H1 (cell line): ENCODE results near the gene KLKB1. TPM values are rescaled to one million over a fixed set of nuclear protein-coding genes. Genes with fewer than 3 reads are reported as not detected.

Experiments
- CTCF ChIA-PET: fragments of 300-600 bp; sonication (Branson Sonifier 250); formaldehyde crosslinking; loops from one replicate; lab custom pipeline; 2021; ENCODE audit not compliant: partially characterized antibody; lab: Charles Lee
- POLR2A ChIA-PET: fragments of 300-600 bp; sonication (Branson Sonifier 250); formaldehyde crosslinking; loops from one replicate; lab custom pipeline; 2021; ENCODE audit warnings: inconsistent platforms; ENCODE audit not compliant: partially characterized antibody; lab: Charles Lee
- DNase-seq, 2 experiments: peaks; one replicate each; pipeline versions ENCODE4 v3.0.0 to v3.0.0-alpha.2; 2010 to 2022; ENCODE audit warnings: low spot score in 2 of 2, low read depth in 1 of 2, mixed read lengths in 1 of 2
- FAIRE-seq: peaks from 2 replicates; lab custom pipeline; 2011; peaks lifted over from hg19 to GRCh38; lab: Jason Lieb, UNC
- H2AFZ ChIP-seq: 2 replicates; pipeline ENCODE4 v1.8.1; 2012; ENCODE audit warnings: low read length, inconsistent platforms
- H2AK5ac ChIP-seq: 2 replicates; pipeline ENCODE4 v1.6.1; 2013; ENCODE audit warnings: low read depth, low read length
- H2BK120ac ChIP-seq: replicated peaks from 2 replicates; pipeline ENCODE3; 2013; ENCODE audit warnings: low read depth, low read length, inconsistent platforms
- H2BK12ac ChIP-seq: 2 replicates; pipeline ENCODE4 v1.6.1; 2013; ENCODE audit warnings: low read depth, low read length
- H2BK15ac ChIP-seq: 2 replicates; pipeline ENCODE4 v1.6.1; 2013; ENCODE audit warnings: low read length
- H2BK20ac ChIP-seq: 2 replicates; pipeline ENCODE4 v1.6.1; 2013; ENCODE audit warnings: low read length
- H2BK5ac ChIP-seq: 2 replicates; pipeline ENCODE4 v1.6.1; 2013; ENCODE audit warnings: low read depth, low read length
- H3K14ac ChIP-seq: 2 replicates; pipeline ENCODE4 v1.6.1; 2013; ENCODE audit warnings: inconsistent platforms; ENCODE audit not compliant: insufficient read length
- H3K18ac ChIP-seq: 2 replicates; pipeline ENCODE4 v1.6.1; 2013; ENCODE audit warnings: low read length; ENCODE audit errors: extremely low read depth
- H3K23ac ChIP-seq: 2 replicates; pipeline ENCODE4 v1.6.1; 2013; ENCODE audit warnings: inconsistent platforms; ENCODE audit not compliant: insufficient read length
- H3K23me2 ChIP-seq: 2 replicates; pipeline ENCODE4 v1.6.1; 2013; ENCODE audit warnings: low read depth, low read length
- H3K27ac ChIP-seq: 2 replicates; pipeline ENCODE4 v1.6.1; 2011; ENCODE audit warnings: low read depth, low read length, inconsistent platforms
- H3K27me3 ChIP-seq, 4 experiments: replicated peaks in 1 of 4; 1 replicate in 1 of 4; 2 replicates in 3 of 4; pipeline versions ENCODE4 v1.6.1 to v1.8.1; 2011 to 2013; ENCODE audit warnings: low read length in 3 of 4, mild to moderate bottlenecking in 3 of 4, inconsistent platforms in 2 of 4, mixed read lengths in 2 of 4, moderate library complexity in 1 of 4; ENCODE audit not compliant: control insufficient read depth in 3 of 4, insufficient read depth in 3 of 4; ENCODE audit errors: extremely low read depth in 1 of 4
- H3K36me3 ChIP-seq, 4 experiments: 2 replicates each; pipeline versions ENCODE4 v1.6.1 to v1.8.1; 2011 to 2013; ENCODE audit warnings: mild to moderate bottlenecking in 4 of 4, low read length in 3 of 4, moderate library complexity in 2 of 4, control low read depth in 1 of 4, inconsistent platforms in 1 of 4; ENCODE audit not compliant: insufficient read depth in 4 of 4, control insufficient read depth in 2 of 4
- H3K4ac ChIP-seq: replicated peaks from 2 replicates; pipeline ENCODE3; 2013; ENCODE audit warnings: low read length, low read depth, mixed read lengths, inconsistent platforms; ENCODE audit not compliant: insufficient read length
- H3K4me1 ChIP-seq, 4 experiments: replicated peaks in 1 of 4; 1 replicate in 1 of 4; 2 replicates in 3 of 4; pipeline versions ENCODE4 v1.6.1 to v1.8.1; 2011 to 2013; ENCODE audit warnings: low read length in 3 of 4, inconsistent platforms in 2 of 4, mixed read lengths in 1 of 4; ENCODE audit not compliant: insufficient read depth in 4 of 4, control insufficient read depth in 3 of 4
- H3K4me2 ChIP-seq, 2 experiments: 2 replicates each; pipeline versions ENCODE4 v1.6.1 to v1.8.1; 2011 to 2013; ENCODE audit warnings: low read depth in 2 of 2, low read length in 2 of 2, control low read depth in 1 of 2, inconsistent platforms in 1 of 2, mild to moderate bottlenecking in 1 of 2; ENCODE audit not compliant: insufficient read depth in 1 of 2
- H3K4me3 ChIP-seq, 4 experiments: fragments of 200-600, 300-600 bp in 1 of 4; sonication (generic), shearing (Covaris generic), sonication (Bioruptor Twin) in 1 of 4; 2 replicates each; pipeline versions ENCODE4 v1.5.1 to v1.8.1; 2011 to 2016; ENCODE audit warnings: low read length in 4 of 4, low read depth in 3 of 4, control low read depth in 2 of 4, inconsistent platforms in 2 of 4, mild to moderate bottlenecking in 2 of 4, mixed read lengths in 1 of 4, moderate library complexity in 1 of 4; ENCODE audit not compliant: insufficient read depth in 2 of 4; ENCODE audit errors: extremely low read depth in 1 of 4
- H3K56ac ChIP-seq: replicated peaks from 2 replicates; pipeline ENCODE3; 2013; ENCODE audit warnings: low read depth, mild to moderate bottlenecking, mixed read lengths, low read length, inconsistent platforms; ENCODE audit not compliant: insufficient read length
- H3K79me1 ChIP-seq: 2 replicates; pipeline ENCODE4 v1.6.1; 2013; ENCODE audit warnings: low read depth, low read length, control low read depth
- H3K79me2 ChIP-seq, 2 experiments: 2 replicates each; pipeline versions ENCODE4 v1.6.1 to v1.8.1; 2012 to 2013; ENCODE audit warnings: low read length in 2 of 2, mild to moderate bottlenecking in 2 of 2, inconsistent platforms in 1 of 2; ENCODE audit not compliant: insufficient read depth in 2 of 2, control insufficient read depth in 1 of 2
- H3K9ac ChIP-seq, 4 experiments: replicated peaks in 1 of 4; 1 replicate in 1 of 4; 2 replicates in 3 of 4; pipeline versions ENCODE4 v1.6.1 to v1.8.1; 2011 to 2013; ENCODE audit warnings: low read depth in 3 of 4, low read length in 3 of 4, control low read depth in 2 of 4, mild to moderate bottlenecking in 2 of 4, moderate library complexity in 2 of 4, inconsistent platforms in 1 of 4; ENCODE audit errors: extremely low read depth in 1 of 4
- H3K9me3 ChIP-seq, 2 experiments: 2 replicates each; pipeline versions ENCODE4 v1.6.1 to v1.8.1; 2012 to 2013; ENCODE audit warnings: mild to moderate bottlenecking in 2 of 2, moderate library complexity in 2 of 2, control low read depth in 1 of 2, inconsistent platforms in 1 of 2, low read depth in 1 of 2, low read length in 1 of 2, mixed read lengths in 1 of 2; ENCODE audit not compliant: insufficient read depth in 2 of 2
- H4K20me1 ChIP-seq, 2 experiments: replicated peaks in 1 of 2; 2 replicates each; pipeline versions ENCODE3 to v1.8.1; 2011 to 2013; ENCODE audit warnings: inconsistent platforms in 2 of 2, low read length in 2 of 2, mild to moderate bottlenecking in 1 of 2; ENCODE audit not compliant: insufficient read depth in 2 of 2, control insufficient read depth in 1 of 2
- H4K5ac ChIP-seq: 2 replicates; pipeline ENCODE4 v1.6.1; 2013; ENCODE audit warnings: low read length, low read depth, mixed read lengths, inconsistent platforms; ENCODE audit not compliant: insufficient read length
- H4K8ac ChIP-seq: 2 replicates; pipeline ENCODE4 v1.8.0; 2013; ENCODE audit warnings: mild to moderate bottlenecking, moderate library complexity, low read length, inconsistent platforms; ENCODE audit not compliant: insufficient read depth; ENCODE audit errors: extremely low read depth
- H4K91ac ChIP-seq: replicated peaks from 2 replicates; pipeline ENCODE3; 2013; ENCODE audit warnings: low read length, mixed read lengths, inconsistent platforms; ENCODE audit not compliant: insufficient read length
- ASH2L ChIP-seq: fragments of 200-600, 300-600 bp; sonication (generic); IDR thresholded peaks from one replicate; pipeline ENCODE4 v1.7.1; 2017; ENCODE audit warnings: low read length
- RBBP5 ChIP-seq: IDR thresholded peaks from 2 replicates; pipeline ENCODE4 v1.7.1; 2012; ENCODE audit warnings: low read depth, mild to moderate bottlenecking, inconsistent platforms, low read length, moderate library complexity, borderline replicate concordance
- WGBS, 2 experiments: shearing (Covaris generic) in 1 of 2; methylation state at CpG; one replicate each; pipeline versions ENCODE4 v1.1.6 to v1.1.7; 2013 to 2015; ENCODE audit warnings: low lambda C conversion rate in 2 of 2, mixed read lengths in 2 of 2, inconsistent platforms in 1 of 2, low coverage in 1 of 2, missing lambda C conversion rate in 1 of 2; ENCODE audit not compliant: insufficient replicate concordance in 2 of 2, insufficient coverage in 1 of 2, insufficient read length in 1 of 2; ENCODE audit errors: extremely low coverage in 1 of 2, missing lambda C conversion rate in 1 of 2; 5-methylcytosine and 5-hydroxymethylcytosine counted together
- polyA plus RNA-seq, 7 experiments: library from polyadenylated mRNA; depleted of rRNA in 3 of 7; stranded (reverse) in 5 of 7; unstranded in 2 of 7; fragments of >200 nt in 5 of 7; fragments of 200-250 nt in 2 of 7; gene quantifications; 1 replicate in 5 of 7; 2 replicates in 1 of 7; 4 replicates in 1 of 7; pipeline versions ENCODE4 v1.2.1 to v1.2.3, GENCODE V29; 2011 to 2013; ENCODE audit warnings: missing spikeins in 2 of 7, mixed read lengths in 2 of 7
- total RNA-seq: library from RNA; stranded (reverse); fragmentation: NEBNext Ultra II Directional; extraction: Animal tissue kit (Norgen Biotek cat#: 25700); gene quantifications from 2 replicates; pipeline ENCODE4 v1.2.1, GENCODE V29; 2021

Gene KLKB1
- total and polyA plus RNA-seq, 2 of the 8 experiments (the other 6 are each of a cell fraction or from before 2014, with no cell fraction given): 12.0 to 20.9 TPM

DNA sequence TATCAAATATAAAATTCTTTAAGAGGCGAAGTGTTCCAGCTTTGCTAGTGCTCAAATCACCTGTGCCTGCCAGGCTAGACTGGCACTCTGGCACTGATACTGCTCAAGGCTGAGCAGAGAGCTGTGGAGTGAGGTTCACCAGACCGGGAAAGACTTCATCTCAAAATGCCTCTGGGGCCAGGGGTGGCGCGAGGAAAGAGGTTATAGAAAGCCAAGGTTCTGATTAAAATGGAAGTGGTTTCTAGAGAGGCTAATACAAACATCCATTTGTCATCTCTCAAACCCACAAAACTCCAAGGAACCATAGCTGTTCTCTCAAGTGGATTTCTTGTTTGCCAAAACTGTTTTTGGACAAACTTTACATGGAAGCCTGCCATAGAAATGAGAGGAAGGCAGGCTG lies 80.2 kb downstream of the KLKB1 start:
- Histone ChIP-seq H4K91ac (no peak overlapping the region), H3K79me1 (no peaks in the 10 kb centered on the region), H3K4me3 (no peak overlapping the region), H4K20me1 (no peaks in the 10 kb centered on the region), H3K18ac (no peak overlapping the region), H3K4ac (no peak overlapping the region), H3K79me2 (no peaks in the 10 kb centered on the region), H4K5ac (no peak overlapping the region), H3K23me2 (no peaks in the 10 kb centered on the region), H3K23ac (no peak overlapping the region), H3K56ac (no peak overlapping the region), H3K14ac (no peak overlapping the region), H3K27ac (no peak overlapping the region), H2AK5ac (no peak overlapping the region), H2BK15ac (no peak overlapping the region), H2BK20ac (no peak overlapping the region), H3K4me2 (no peak overlapping the region), H3K9me3 (no peaks in the 10 kb centered on the region), H2BK120ac (no peak overlapping the region), H2BK12ac (no peak overlapping the region), H3K36me3 (no peaks in the 10 kb centered on the region), H3K4me1 (peaks cover 0 to 3% (median 0%) of the 10 kb centered on the region in 4 experiments; a peak in 1 of 7 replicates), H3K27me3 (no peaks in the 10 kb centered on the region; a peak in 1 of 7 replicates), H2AFZ (no peak overlapping the region), H4K8ac (no peak overlapping the region), H3K9ac (no peak overlapping the region), H2BK5ac (no peak overlapping the region)
- CTCF ChIA-PET: interaction anchor here (0.6 to 3.2 kb wide), 8 partner anchors 9 to 1653 kb away, joined by 3 to 11 read pairs (median 4); no protein-coding TSS in a partner anchor
- FAIRE-seq: no peak
- POLR2A ChIA-PET: no interaction called here
- 92% methylated on average over 4 of the region's 4 CpGs; no CpG with 5 or more reads in 1 of the 2 experiments for WGBS, 2 experiments
- TF ChIP-seq ASH2L (no peak), RBBP5 (no peak)
- no peak for DNase-seq
